ENCODE data around the gene ST14.

The ST14 gene

GRCh38 chr11:130136107-130136506 lies 23.5 kb upstream of the ST14 start:
- Histone ChIP-seq H3K27ac (replicated peaks) (no peak overlapping the region), H3K27me3 (ENCODE audit: insufficient read depth, poor library complexity, severe bottlenecking) (no peaks in the 10 kb centered on the region), H3K4me3 (replicated peaks; ENCODE audit: insufficient read depth, low read length) (no peak overlapping the region)
- TF ChIP-seq REST (IDR thresholded peaks at IDR 0.05; ENCODE audit: insufficient replicate concordance, low read depth): no peak
- TF ChIP-seq CTCF (IDR thresholded peaks at IDR 0.05; ENCODE audit: insufficient read depth, low read length): no peak
- TF ChIP-seq GABPA (IDR thresholded peaks at IDR 0.05; ENCODE audit: low read depth): no peak
- DNase-seq (ENCODE audit: low read depth in 1 of 2, low spot score in 1 of 2): no peak

- Histone ChIP-seq H3K4me3 (replicated peaks; ENCODE audit: insufficient read depth, low read length) (no peak overlapping the region), H3K27ac (replicated peaks) (no peak overlapping the region), H3K27me3 (ENCODE audit: insufficient read depth, poor library complexity, severe bottlenecking) (no peaks in the 10 kb centered on the region)
- DNase-seq (ENCODE audit: low read depth in 1 of 2, low spot score in 1 of 2): no peak
- TF ChIP-seq CTCF (IDR thresholded peaks at IDR 0.05; ENCODE audit: insufficient read depth, low read length) (no peak), SPI1 (IDR thresholded peaks at IDR 0.05; ENCODE audit: borderline replicate concordance, low read depth) (no peak)
These were observed 21.6 kb upstream of the ST14 start for GRCh38 chr11:130137999-130138398.

GRCh38 chr11:130139401-130139800 lies 20.2 kb upstream of the ST14 start:
- Histone ChIP-seq H3K4me3 (replicated peaks; ENCODE audit: insufficient read depth, low read length) (no peak overlapping the region), H3K27ac (replicated peaks) (no peak overlapping the region), H3K27me3 (ENCODE audit: insufficient read depth, poor library complexity, severe bottlenecking) (no peaks in the 10 kb centered on the region)
- DNase-seq (ENCODE audit: low read depth in 1 of 2, low spot score in 1 of 2): no peak
- TF ChIP-seq POLR2AphosphoS5 (IDR thresholded peaks at IDR 0.05; ENCODE audit: low read depth): no peak
- no peak for TF ChIP-seq GABPA (IDR thresholded peaks at IDR 0.05; ENCODE audit: low read depth)
- TF ChIP-seq REST (IDR thresholded peaks at IDR 0.05; ENCODE audit: insufficient replicate concordance, low read depth): no peak
- no peak for TF ChIP-seq SPI1 (IDR thresholded peaks at IDR 0.05; ENCODE audit: borderline replicate concordance, low read depth)
- TF ChIP-seq CTCF (IDR thresholded peaks at IDR 0.05; ENCODE audit: insufficient read depth, low read length): no peak

GRCh38 chr11:130141561-130142341 lies 17.8 kb upstream of the ST14 start:
- TF ChIP-seq CTCF (IDR thresholded peaks at IDR 0.05; ENCODE audit: insufficient read depth, low read length): no peak
- TF ChIP-seq SPI1 (IDR thresholded peaks at IDR 0.05; ENCODE audit: borderline replicate concordance, low read depth): no peak
- TF ChIP-seq GABPA (IDR thresholded peaks at IDR 0.05; ENCODE audit: low read depth): no peak
- TF ChIP-seq REST (IDR thresholded peaks at IDR 0.05; ENCODE audit: insufficient replicate concordance, low read depth): no peak
- no peak for TF ChIP-seq POLR2AphosphoS5 (IDR thresholded peaks at IDR 0.05; ENCODE audit: low read depth)
- DNase-seq (ENCODE audit: low read depth in 1 of 2, low spot score in 1 of 2): no peak
- no peak overlapping the region for H3K27ac ChIP-seq (replicated peaks)
- H3K4me3 ChIP-seq (replicated peaks; ENCODE audit: insufficient read depth, low read length): no peak overlapping the region
- H3K27me3 ChIP-seq (ENCODE audit: insufficient read depth, poor library complexity, severe bottlenecking): no peaks in the 10 kb centered on the region
